ENCODE results near the gene PAAF1.

DNA sequence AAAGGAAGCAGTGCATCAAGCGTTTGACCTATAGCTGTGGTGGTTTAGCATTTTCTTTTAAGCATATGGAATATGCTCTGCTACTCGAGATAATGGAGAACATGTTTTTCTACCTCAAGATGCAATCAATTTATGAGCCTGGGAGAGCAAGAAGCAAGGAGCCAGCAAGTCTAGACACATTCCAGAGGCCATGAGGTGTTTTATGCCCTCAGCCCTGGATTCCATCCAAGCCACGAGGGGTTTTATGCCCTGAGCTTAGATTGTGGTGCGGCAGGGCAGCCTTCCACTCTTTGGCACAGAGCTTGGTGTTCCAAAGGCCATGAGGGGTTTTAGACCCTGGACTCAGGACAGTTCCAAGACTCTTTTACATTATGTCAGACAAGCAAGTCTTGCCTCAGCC is 62.3 kb downstream of the PAAF1 start:
- TF ChIP-seq POLR2AphosphoS2 (conservative IDR thresholded peaks at IDR 0.05; ENCODE audit: low read length) (no peak), REST (IDR thresholded peaks at IDR 0.05) (no peak), CEBPB (IDR thresholded peaks at IDR 0.05) (no peak), RAD21 (conservative IDR thresholded peaks at IDR 0.05 in 1 of 2, IDR thresholded peaks at IDR 0.05 in 1 of 2) (no peak), RNF2 (IDR thresholded peaks at IDR 0.05; ENCODE audit: borderline replicate concordance, low read depth) (no peak), SMC3 (IDR thresholded peaks at IDR 0.05) (no peak), KDM1A (IDR thresholded peaks at IDR 0.05; ENCODE audit: low read depth) (no peak), POLR2A (IDR thresholded peaks at IDR 0.05; ENCODE audit: low read length) (no peak)

Data from A549 (cell line).